Liver (tissue), 9 donors: ENCODE results near the gene TEAD2. TPM values are rescaled to one million over a fixed set of nuclear protein-coding genes. Genes with fewer than 3 reads are reported as not detected.
A peak's percentile ranks its signal among the peaks of the same experiment; 100 is the strongest.

Experiments
- DNase-seq: peaks from one replicate; pipeline ENCODE4 v3.0.0-alpha.2; 2017; ENCODE audit warnings: low spot score
- H3K27ac ChIP-seq, 2 donors: one replicate each; pipeline ENCODE4 v1.7.0; 2013; ENCODE audit warnings: inconsistent platforms in 2 of 2, low read length in 2 of 2, control low read depth in 1 of 2, low read depth in 1 of 2, mild to moderate bottlenecking in 1 of 2
- H3K27me3 ChIP-seq, 4 donors: one replicate each; pipeline versions ENCODE4 v1.6.1 to v1.7.0; 2013; ENCODE audit warnings: low read length in 3 of 4, inconsistent platforms in 1 of 4, mild to moderate bottlenecking in 1 of 4, moderate library complexity in 1 of 4; ENCODE audit not compliant: control insufficient read depth in 4 of 4, insufficient read depth in 4 of 4
- H3K36me3 ChIP-seq, 4 donors: one replicate each; pipeline versions ENCODE4 v1.6.1 to v1.7.0; 2013; ENCODE audit warnings: low read length in 3 of 4, mild to moderate bottlenecking in 3 of 4, low read depth in 1 of 4, moderate library complexity in 1 of 4; ENCODE audit not compliant: control insufficient read depth in 4 of 4, insufficient read depth in 3 of 4
- H3K4me1 ChIP-seq, 4 donors: one replicate each; pipeline versions ENCODE4 v1.6.1 to v1.7.0; 2013; ENCODE audit warnings: low read length in 3 of 4, mild to moderate bottlenecking in 3 of 4, moderate library complexity in 1 of 4; ENCODE audit not compliant: control insufficient read depth in 4 of 4, insufficient read depth in 4 of 4
- H3K4me3 ChIP-seq, 3 donors: one replicate each; pipeline versions ENCODE4 v1.6.1 to v1.7.0; 2013; ENCODE audit warnings: low read length in 3 of 3, control low read depth in 1 of 3, low read depth in 1 of 3, mild to moderate bottlenecking in 1 of 3
- H3K9ac ChIP-seq, 2 donors: one replicate each; pipeline ENCODE4 v1.7.0; 2013; ENCODE audit warnings: low read length in 2 of 2, mild to moderate bottlenecking in 2 of 2, moderate library complexity in 2 of 2, control low read depth in 1 of 2, low read depth in 1 of 2
- H3K9me3 ChIP-seq, 4 donors: one replicate each; pipeline versions ENCODE4 v1.6.1 to v1.7.0; 2013; ENCODE audit warnings: low read length in 3 of 4; ENCODE audit not compliant: control insufficient read depth in 4 of 4
- EGR1 ChIP-seq, 2 donors: IDR thresholded peaks; 2 replicates each; pipeline ENCODE4 v1.6.1; 2016 to 2018; ENCODE audit warnings: antibody characterized with exemption in 2 of 2, low read depth in 2 of 2
- FOXA1 ChIP-seq: IDR thresholded peaks from 2 replicates; pipeline ENCODE4 v1.6.1; 2016; ENCODE audit warnings: antibody characterized with exemption
- GABPA ChIP-seq, 2 donors: IDR thresholded peaks in 1 of 2; conservative IDR thresholded peaks in 1 of 2; 2 replicates each; pipeline ENCODE4 v1.6.1; 2016; ENCODE audit warnings: antibody characterized with exemption in 2 of 2, mild to moderate bottlenecking in 1 of 2, moderate library complexity in 1 of 2
- HNF4A ChIP-seq, 2 donors: conservative IDR thresholded peaks; 2 replicates each; pipeline ENCODE4 v1.6.1; 2016; ENCODE audit warnings: antibody characterized with exemption in 2 of 2, mild to moderate bottlenecking in 2 of 2
- HNF4G ChIP-seq: IDR thresholded peaks from 2 replicates; pipeline ENCODE4 v1.6.1; 2016; ENCODE audit warnings: antibody characterized with exemption
- NR2F2 ChIP-seq: IDR thresholded peaks from 2 replicates; pipeline ENCODE4 v1.6.1; 2016; ENCODE audit warnings: antibody characterized with exemption
- RAD21 ChIP-seq, 2 donors: IDR thresholded peaks; 2 replicates each; pipeline ENCODE4 v1.6.1; 2016; ENCODE audit warnings: antibody characterized with exemption in 2 of 2, mild to moderate bottlenecking in 2 of 2
- RXRA ChIP-seq, 2 donors: IDR thresholded peaks; 2 replicates each; pipeline ENCODE4 v1.6.1; 2017 to 2018; ENCODE audit warnings: antibody characterized with exemption in 2 of 2, mild to moderate bottlenecking in 1 of 2
- SP1 ChIP-seq: IDR thresholded peaks from 2 replicates; pipeline ENCODE4 v1.6.1; 2018; ENCODE audit warnings: antibody characterized with exemption, mild to moderate bottlenecking
- TAF1 ChIP-seq: conservative IDR thresholded peaks from 2 replicates; pipeline ENCODE4 v1.6.1; 2016; ENCODE audit warnings: antibody characterized with exemption, mild to moderate bottlenecking
- YY1 ChIP-seq: IDR thresholded peaks from 2 replicates; pipeline ENCODE4 v1.6.1; 2016; ENCODE audit warnings: antibody characterized with exemption, mild to moderate bottlenecking
- WGBS: extraction: QIAGEN DNeasy Blood & Tissue Kit; methylation state at CpG from one replicate; pipeline ENCODE4 v1.1.7; 2013; 5-methylcytosine and 5-hydroxymethylcytosine counted together
- polyA plus RNA-seq, 2 donors: library from polyadenylated mRNA; stranded (reverse) in 1 of 2; unstranded in 1 of 2; fragments of 200-250 nt in 1 of 2; fragments of >200 nt in 1 of 2; fragmentation: Nextera tagmentation in 1 of 2; extraction: Ambion mirVana in 1 of 2; gene quantifications; one replicate each; pipeline versions ENCODE4 v1.2.1 to v1.2.3, GENCODE V29; 2013 to 2015
- total RNA-seq, 2 donors: library from RNA; depleted of rRNA; stranded (reverse); fragments of >200 nt; gene quantifications; one replicate each; pipeline ENCODE4 v1.2.3, GENCODE V29; 2014
- TF ChIP-seq, protein P1 (sequence below): IDR thresholded peaks from 2 replicates; pipeline ENCODE4 v1.6.1; 2016; ENCODE audit warnings: antibody characterized with exemption
- TF ChIP-seq, protein P2 (sequence below): IDR thresholded peaks from 2 replicates; pipeline ENCODE4 v1.6.1; 2016; ENCODE audit warnings: antibody characterized with exemption
- TF ChIP-seq, protein P3 (sequence below): IDR thresholded peaks from 2 replicates; pipeline ENCODE4 v1.6.1; 2016; ENCODE audit warnings: antibody characterized with exemption
- TF ChIP-seq, protein P4 (sequence below): fragments of 150-350 bp; IDR thresholded peaks from 2 replicates; pipeline ENCODE4 v1.5.1; 2017; ENCODE audit warnings: improper control_type of control experiment, low read depth, low read length; ENCODE audit not compliant: missing input control
- TF ChIP-seq, protein P5 (sequence below): IDR thresholded peaks from 2 replicates; pipeline ENCODE4 v1.6.1; 2016; ENCODE audit warnings: antibody characterized with exemption, mild to moderate bottlenecking
- donor health status: healthy.
- donor health status: healthy.
- donor health status: healthy.
- donor health status: healthy.
- donor health status: healthy.

The TEAD2 gene
- total and polyA plus RNA-seq, 4 donors = 3.3 to 8.1 (median 4.4) TPM

DNA sequence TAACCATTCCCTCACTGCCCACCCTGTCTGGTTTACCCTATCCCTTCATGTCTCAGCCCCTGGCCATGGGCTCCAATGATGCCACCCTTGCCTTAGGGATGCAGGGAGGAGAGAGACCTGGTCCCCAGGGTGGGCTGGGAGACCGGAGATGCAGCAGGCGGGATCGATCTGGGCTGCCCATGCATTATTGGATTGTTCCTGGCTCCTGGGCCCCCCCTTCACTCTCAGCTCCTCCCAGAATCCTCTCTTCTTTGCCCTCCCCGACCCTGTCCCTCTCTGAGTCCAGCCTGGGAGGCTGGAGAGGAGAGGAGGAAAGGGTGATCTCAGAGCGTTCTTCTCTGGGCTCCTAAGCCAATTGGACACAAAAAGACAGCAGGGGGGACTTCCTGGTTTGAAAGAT lies 31.7 kb upstream of the TEAD2 start (continued):
- TF ChIP-seq, protein P1, sequence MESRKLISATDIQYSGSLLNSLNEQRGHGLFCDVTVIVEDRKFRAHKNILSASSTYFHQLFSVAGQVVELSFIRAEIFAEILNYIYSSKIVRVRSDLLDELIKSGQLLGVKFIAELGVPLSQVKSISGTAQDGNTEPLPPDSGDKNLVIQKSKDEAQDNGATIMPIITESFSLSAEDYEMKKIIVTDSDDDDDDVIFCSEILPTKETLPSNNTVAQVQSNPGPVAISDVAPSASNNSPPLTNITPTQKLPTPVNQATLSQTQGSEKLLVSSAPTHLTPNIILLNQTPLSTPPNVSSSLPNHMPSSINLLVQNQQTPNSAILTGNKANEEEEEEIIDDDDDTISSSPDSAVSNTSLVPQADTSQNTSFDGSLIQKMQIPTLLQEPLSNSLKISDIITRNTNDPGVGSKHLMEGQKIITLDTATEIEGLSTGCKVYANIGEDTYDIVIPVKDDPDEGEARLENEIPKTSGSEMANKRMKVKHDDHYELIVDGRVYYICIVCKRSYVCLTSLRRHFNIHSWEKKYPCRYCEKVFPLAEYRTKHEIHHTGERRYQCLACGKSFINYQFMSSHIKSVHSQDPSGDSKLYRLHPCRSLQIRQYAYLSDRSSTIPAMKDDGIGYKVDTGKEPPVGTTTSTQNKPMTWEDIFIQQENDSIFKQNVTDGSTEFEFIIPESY = no peak
- TF ChIP-seq EGR1 (IDR thresholded peaks at IDR 0.05; ENCODE audit: low read depth in 2 of 2) = no peak

DNA sequence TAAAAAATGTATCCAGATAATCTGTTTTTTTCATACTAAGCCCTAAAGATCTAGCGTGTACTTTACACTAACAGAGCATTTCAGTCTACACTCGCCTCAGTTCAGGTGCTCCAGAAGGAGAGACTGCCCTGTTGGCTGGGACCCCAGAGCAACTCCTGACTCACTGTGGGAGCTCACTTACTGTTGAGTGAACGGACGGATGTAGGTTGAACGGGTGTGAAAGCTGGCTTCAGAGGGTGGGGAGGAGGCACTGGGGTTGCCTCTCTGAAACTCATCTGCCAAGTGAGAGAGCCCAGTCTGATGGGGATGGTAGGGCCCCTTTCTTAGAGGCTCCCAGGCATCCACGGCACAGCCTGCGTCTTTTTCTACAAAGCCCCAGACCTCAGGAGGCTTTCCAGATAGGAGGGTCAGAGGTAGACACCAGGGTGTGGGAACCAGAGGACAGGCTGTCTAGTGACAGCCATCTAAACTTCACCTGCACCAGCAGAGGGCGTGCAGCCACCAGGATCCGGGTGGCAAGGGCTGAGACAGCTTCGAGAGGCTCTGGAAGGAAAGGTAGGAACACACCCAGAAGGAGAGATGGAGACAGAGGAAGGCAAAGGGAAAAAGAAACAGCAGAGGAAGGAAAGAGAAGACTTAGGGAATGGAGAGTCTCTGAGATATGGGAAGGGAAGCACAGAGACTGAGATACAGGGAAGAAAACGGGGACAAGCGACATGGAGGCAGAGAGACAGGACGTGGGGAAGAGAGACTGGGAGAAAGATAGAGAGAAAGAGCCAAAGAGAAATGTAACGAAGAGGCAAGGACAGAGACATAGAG lies 29.6 kb upstream of the TEAD2 start:
- H3K4me3 ChIP-seq = no peak overlapping the region
- H3K9ac ChIP-seq = no peak overlapping the region
- no peaks in the 10 kb centered on the region for H3K36me3 ChIP-seq
- no peaks in the 10 kb centered on the region for H3K4me1 ChIP-seq
- WGBS = 23% methylated on average over 14 of the region's 14 CpGs
- no peak overlapping the region for H3K27ac ChIP-seq
- H3K27me3 ChIP-seq = peaks cover 0 to 2% (median 0%) of the 10 kb centered on the region in 4 donors
- no peaks in the 10 kb centered on the region for H3K9me3 ChIP-seq
- DNase-seq = peak; percentile 70
- TF ChIP-seq RAD21 (IDR thresholded peaks at IDR 0.05) (peak; percentile 95 to 98), YY1 (no peak), RXRA (IDR thresholded peaks at IDR 0.05) (no peak), EGR1 (IDR thresholded peaks at IDR 0.05; ENCODE audit: low read depth in 2 of 2) (no peak), NR2F2 (no peak), TAF1 (no peak), FOXA1 (no peak), SP1 (no peak), HNF4A (conservative IDR thresholded peaks at IDR 0.05) (no peak), GABPA (IDR thresholded peaks at IDR 0.05 in 1 of 2, conservative IDR thresholded peaks at IDR 0.05 in 1 of 2) (no peak), HNF4G (no peak)
- TF ChIP-seq, protein P1 = no peak
- TF ChIP-seq, protein P2, sequence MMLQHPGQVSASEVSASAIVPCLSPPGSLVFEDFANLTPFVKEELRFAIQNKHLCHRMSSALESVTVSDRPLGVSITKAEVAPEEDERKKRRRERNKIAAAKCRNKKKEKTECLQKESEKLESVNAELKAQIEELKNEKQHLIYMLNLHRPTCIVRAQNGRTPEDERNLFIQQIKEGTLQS = no peak
- TF ChIP-seq, protein P3, sequence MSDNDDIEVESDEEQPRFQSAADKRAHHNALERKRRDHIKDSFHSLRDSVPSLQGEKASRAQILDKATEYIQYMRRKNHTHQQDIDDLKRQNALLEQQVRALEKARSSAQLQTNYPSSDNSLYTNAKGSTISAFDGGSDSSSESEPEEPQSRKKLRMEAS = no peak
- TF ChIP-seq, protein P4, sequence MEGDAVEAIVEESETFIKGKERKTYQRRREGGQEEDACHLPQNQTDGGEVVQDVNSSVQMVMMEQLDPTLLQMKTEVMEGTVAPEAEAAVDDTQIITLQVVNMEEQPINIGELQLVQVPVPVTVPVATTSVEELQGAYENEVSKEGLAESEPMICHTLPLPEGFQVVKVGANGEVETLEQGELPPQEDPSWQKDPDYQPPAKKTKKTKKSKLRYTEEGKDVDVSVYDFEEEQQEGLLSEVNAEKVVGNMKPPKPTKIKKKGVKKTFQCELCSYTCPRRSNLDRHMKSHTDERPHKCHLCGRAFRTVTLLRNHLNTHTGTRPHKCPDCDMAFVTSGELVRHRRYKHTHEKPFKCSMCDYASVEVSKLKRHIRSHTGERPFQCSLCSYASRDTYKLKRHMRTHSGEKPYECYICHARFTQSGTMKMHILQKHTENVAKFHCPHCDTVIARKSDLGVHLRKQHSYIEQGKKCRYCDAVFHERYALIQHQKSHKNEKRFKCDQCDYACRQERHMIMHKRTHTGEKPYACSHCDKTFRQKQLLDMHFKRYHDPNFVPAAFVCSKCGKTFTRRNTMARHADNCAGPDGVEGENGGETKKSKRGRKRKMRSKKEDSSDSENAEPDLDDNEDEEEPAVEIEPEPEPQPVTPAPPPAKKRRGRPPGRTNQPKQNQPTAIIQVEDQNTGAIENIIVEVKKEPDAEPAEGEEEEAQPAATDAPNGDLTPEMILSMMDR = peak; percentile 81
- TF ChIP-seq, protein P5, sequence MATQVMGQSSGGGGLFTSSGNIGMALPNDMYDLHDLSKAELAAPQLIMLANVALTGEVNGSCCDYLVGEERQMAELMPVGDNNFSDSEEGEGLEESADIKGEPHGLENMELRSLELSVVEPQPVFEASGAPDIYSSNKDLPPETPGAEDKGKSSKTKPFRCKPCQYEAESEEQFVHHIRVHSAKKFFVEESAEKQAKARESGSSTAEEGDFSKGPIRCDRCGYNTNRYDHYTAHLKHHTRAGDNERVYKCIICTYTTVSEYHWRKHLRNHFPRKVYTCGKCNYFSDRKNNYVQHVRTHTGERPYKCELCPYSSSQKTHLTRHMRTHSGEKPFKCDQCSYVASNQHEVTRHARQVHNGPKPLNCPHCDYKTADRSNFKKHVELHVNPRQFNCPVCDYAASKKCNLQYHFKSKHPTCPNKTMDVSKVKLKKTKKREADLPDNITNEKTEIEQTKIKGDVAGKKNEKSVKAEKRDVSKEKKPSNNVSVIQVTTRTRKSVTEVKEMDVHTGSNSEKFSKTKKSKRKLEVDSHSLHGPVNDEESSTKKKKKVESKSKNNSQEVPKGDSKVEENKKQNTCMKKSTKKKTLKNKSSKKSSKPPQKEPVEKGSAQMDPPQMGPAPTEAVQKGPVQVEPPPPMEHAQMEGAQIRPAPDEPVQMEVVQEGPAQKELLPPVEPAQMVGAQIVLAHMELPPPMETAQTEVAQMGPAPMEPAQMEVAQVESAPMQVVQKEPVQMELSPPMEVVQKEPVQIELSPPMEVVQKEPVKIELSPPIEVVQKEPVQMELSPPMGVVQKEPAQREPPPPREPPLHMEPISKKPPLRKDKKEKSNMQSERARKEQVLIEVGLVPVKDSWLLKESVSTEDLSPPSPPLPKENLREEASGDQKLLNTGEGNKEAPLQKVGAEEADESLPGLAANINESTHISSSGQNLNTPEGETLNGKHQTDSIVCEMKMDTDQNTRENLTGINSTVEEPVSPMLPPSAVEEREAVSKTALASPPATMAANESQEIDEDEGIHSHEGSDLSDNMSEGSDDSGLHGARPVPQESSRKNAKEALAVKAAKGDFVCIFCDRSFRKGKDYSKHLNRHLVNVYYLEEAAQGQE = no peak
